ENCODE results near the gene ANKDD1B. TPM values are rescaled to one million over a fixed set of nuclear protein-coding genes. Genes with fewer than 3 reads are reported as not detected.

Gene ANKDD1B
- total and polyA plus RNA-seq, 2 of the 13 experiments (the other 11 are each of a cell fraction or from before 2014, with no cell fraction given), result 0.12 to 0.27 TPM

DNA sequence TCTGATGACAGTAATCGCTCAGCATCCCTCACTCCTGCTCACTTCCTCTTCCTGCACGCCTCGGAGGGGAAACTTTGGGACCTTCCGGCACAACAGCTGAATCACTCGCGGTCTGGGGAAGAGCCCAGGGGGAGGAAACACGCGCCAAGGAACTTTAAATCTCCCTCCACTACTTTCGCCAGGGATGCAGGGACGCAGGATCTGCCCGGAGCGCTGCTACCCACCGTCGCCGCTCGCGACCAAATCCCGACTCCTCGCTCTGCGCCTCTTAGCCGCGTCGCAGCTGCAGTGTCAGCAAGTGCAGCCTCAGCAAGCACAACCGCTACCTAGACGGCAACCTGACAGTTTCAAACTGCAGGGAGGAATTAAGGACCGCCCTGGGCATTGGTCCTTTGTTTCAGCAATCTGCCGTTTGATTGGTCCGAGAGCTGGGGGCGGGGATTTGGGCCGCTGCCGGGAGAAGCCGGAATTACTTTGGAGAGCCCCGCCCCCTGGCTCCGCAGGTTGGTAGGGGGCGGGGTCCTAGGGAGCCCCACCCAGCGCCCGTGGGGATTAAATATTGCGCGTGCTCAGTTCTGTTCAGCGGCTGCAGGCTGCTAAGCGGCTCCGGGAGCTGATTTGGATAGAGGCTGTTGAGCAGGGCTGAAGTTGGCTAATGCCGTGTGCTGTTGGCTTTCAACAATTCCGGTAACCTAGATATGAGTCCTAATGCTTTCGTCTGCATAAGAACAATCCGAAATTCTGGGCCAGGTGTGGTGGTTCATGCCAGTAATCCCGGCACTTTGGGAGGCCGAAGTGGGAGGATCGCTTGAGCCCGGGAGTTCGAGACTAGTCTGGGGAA, 106.0 kb downstream of the ANKDD1B start, which contains the start of gene POC5 (continued):
- TF ChIP-seq, protein P1, sequence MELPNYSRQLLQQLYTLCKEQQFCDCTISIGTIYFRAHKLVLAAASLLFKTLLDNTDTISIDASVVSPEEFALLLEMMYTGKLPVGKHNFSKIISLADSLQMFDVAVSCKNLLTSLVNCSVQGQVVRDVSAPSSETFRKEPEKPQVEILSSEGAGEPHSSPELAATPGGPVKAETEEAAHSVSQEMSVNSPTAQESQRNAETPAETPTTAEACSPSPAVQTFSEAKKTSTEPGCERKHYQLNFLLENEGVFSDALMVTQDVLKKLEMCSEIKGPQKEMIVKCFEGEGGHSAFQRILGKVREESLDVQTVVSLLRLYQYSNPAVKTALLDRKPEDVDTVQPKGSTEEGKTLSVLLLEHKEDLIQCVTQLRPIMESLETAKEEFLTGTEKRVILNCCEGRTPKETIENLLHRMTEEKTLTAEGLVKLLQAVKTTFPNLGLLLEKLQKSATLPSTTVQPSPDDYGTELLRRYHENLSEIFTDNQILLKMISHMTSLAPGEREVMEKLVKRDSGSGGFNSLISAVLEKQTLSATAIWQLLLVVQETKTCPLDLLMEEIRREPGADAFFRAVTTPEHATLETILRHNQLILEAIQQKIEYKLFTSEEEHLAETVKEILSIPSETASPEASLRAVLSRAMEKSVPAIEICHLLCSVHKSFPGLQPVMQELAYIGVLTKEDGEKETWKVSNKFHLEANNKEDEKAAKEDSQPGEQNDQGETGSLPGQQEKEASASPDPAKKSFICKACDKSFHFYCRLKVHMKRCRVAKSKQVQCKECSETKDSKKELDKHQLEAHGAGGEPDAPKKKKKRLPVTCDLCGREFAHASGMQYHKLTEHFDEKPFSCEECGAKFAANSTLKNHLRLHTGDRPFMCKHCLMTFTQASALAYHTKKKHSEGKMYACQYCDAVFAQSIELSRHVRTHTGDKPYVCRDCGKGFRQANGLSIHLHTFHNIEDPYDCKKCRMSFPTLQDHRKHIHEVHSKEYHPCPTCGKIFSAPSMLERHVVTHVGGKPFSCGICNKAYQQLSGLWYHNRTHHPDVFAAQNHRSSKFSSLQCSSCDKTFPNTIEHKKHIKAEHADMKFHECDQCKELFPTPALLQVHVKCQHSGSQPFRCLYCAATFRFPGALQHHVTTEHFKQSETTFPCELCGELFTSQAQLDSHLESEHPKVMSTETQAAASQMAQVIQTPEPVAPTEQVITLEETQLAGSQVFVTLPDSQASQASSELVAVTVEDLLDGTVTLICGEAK (IDR thresholded peaks at IDR 0.05), result peak; percentile 56; the same call in 1 of the 2 replicates
- TF ChIP-seq, protein P1 (CRISPR knock-in tag; IDR thresholded peaks at IDR 0.05), result peak; percentile 46; the same call in 1 of the 2 replicates
- TF ChIP-seq AGO1 (IDR thresholded peaks at IDR 0.05; ENCODE audit: low read depth, low read length, poor library complexity, severe bottlenecking), result no peak
- no peak for TF ChIP-seq SNAI1 (CRISPR knock-in tag; IDR thresholded peaks at IDR 0.05; ENCODE audit: borderline replicate concordance)
- TF ChIP-seq, protein P2, sequence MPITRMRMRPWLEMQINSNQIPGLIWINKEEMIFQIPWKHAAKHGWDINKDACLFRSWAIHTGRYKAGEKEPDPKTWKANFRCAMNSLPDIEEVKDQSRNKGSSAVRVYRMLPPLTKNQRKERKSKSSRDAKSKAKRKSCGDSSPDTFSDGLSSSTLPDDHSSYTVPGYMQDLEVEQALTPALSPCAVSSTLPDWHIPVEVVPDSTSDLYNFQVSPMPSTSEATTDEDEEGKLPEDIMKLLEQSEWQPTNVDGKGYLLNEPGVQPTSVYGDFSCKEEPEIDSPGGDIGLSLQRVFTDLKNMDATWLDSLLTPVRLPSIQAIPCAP (CRISPR knock-in tag; IDR thresholded peaks at IDR 0.05; ENCODE audit: low read depth), result no peak
- no peak for TF ChIP-seq MIER2 (CRISPR knock-in tag; IDR thresholded peaks at IDR 0.05)
- TF ChIP-seq ZNF773 (CRISPR knock-in tag; IDR thresholded peaks at IDR 0.05; ENCODE audit: borderline replicate concordance), result no peak
- TF ChIP-seq, protein P3, sequence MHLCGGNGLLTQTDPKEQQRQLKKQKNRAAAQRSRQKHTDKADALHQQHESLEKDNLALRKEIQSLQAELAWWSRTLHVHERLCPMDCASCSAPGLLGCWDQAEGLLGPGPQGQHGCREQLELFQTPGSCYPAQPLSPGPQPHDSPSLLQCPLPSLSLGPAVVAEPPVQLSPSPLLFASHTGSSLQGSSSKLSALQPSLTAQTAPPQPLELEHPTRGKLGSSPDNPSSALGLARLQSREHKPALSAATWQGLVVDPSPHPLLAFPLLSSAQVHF (CRISPR knock-in tag; IDR thresholded peaks at IDR 0.05), result no peak
- no peak for TF ChIP-seq ZNF577 (CRISPR knock-in tag; IDR thresholded peaks at IDR 0.05; ENCODE audit: borderline replicate concordance, low read depth)
- TF ChIP-seq, protein P4, sequence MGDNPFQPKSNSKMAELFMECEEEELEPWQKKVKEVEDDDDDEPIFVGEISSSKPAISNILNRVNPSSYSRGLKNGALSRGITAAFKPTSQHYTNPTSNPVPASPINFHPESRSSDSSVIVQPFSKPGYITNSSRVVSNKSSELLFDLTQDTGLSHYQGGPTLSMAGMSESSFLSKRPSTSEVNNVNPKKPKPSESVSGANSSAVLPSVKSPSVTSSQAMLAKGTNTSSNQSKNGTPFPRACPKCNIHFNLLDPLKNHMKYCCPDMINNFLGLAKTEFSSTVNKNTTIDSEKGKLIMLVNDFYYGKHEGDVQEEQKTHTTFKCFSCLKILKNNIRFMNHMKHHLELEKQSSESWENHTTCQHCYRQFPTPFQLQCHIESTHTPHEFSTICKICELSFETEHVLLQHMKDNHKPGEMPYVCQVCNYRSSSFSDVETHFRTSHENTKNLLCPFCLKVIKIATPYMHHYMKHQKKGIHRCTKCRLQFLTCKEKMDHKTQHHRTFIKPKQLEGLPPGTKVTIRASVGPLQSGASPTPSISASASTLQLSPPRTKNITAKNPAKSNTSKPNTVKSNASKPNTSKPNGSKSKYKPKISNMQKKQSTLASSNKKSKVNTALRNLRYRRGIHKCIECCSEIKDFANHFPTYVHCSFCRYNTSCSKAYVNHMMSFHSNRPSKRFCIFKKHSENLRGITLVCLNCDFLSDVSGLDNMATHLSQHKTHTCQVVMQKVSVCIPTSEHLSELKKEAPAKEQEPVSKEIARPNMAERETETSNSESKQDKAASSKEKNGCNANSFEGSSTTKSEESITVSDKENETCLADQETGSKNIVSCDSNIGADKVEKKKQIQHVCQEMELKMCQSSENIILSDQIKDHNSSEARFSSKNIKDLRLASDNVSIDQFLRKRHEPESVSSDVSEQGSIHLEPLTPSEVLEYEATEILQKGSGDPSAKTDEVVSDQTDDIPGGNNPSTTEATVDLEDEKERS (CRISPR knock-in tag; IDR thresholded peaks at IDR 0.05), result peak; percentile 69; the same call in 1 of the 2 replicates
- TF ChIP-seq ZFYVE20 (CRISPR knock-in tag; IDR thresholded peaks at IDR 0.05; ENCODE audit: borderline replicate concordance, low read depth), result no peak
- peak; percentile 34; the same call in 1 of the 2 replicates for TF ChIP-seq ZNF768 (CRISPR knock-in tag; IDR thresholded peaks at IDR 0.05)
- peak; percentile 78 for TF ChIP-seq RFXAP (CRISPR knock-in tag; IDR thresholded peaks at IDR 0.05; ENCODE audit: borderline replicate concordance)
- peak; percentile 98 for TF ChIP-seq PITX1 (CRISPR knock-in tag; IDR thresholded peaks at IDR 0.05)
